Keratinocyte (primary cell): Measurements from ENCODE around the gene TRPM3. TPM values are rescaled to one million over a fixed set of nuclear protein-coding genes. Genes with fewer than 3 reads are reported as not detected.
A peak's percentile ranks its signal among the peaks of the same experiment; 100 is the strongest.

ENCODE experiments used
- DNase-seq: peaks from one replicate; pipeline ENCODE4 v3.0.0-alpha.2; 2011; ENCODE audit warnings: low read depth, missing footprints, low spot score
- FAIRE-seq: peaks from 2 replicates; lab custom pipeline; 2011; peaks lifted over from hg19 to GRCh38; lab: Jason Lieb, UNC
- H2AFZ ChIP-seq: 2 replicates; pipeline ENCODE4 v1.6.0; 2012; ENCODE audit warnings: low read length, control low read depth, inconsistent platforms; ENCODE audit not compliant: control insufficient read depth
- H3K27ac ChIP-seq: 2 replicates; pipeline ENCODE4 v1.5.1; 2011; ENCODE audit warnings: low read length; ENCODE audit not compliant: control insufficient read depth, insufficient read depth
- H3K27me3 ChIP-seq: 3 replicates; pipeline ENCODE4 v1.6.0; 2011; ENCODE audit warnings: low read length; ENCODE audit not compliant: control insufficient read depth, insufficient read depth; ENCODE audit errors: extremely low read depth
- H3K36me3 ChIP-seq, 2 experiments: 2 replicates in 1 of 2; 3 replicates in 1 of 2; pipeline ENCODE4 v1.5.1; 2011; ENCODE audit warnings: low read length in 2 of 2, mild to moderate bottlenecking in 1 of 2; ENCODE audit not compliant: control insufficient read depth in 2 of 2, insufficient read depth in 2 of 2; ENCODE audit errors: extremely low read depth in 1 of 2
- H3K4me1 ChIP-seq: 3 replicates; pipeline ENCODE4 v1.5.1; 2011; ENCODE audit warnings: low read length; ENCODE audit not compliant: control insufficient read depth, insufficient read depth; ENCODE audit errors: extremely low read depth
- H3K4me2 ChIP-seq: 3 replicates; pipeline ENCODE4 v1.6.0; 2011; ENCODE audit warnings: low read depth, low read length; ENCODE audit not compliant: control insufficient read depth, insufficient read depth; ENCODE audit errors: extremely low read depth
- H3K4me3 ChIP-seq, 3 experiments: fragments of 200-600 bp in 1 of 3; sonication (generic) in 1 of 3; 2 replicates in 2 of 3; 3 replicates in 1 of 3; pipeline ENCODE4 v1.5.1; 2011 to 2016; ENCODE audit warnings: low read length in 3 of 3, mild to moderate bottlenecking in 3 of 3, control low read depth in 2 of 3, inconsistent platforms in 1 of 3, low read depth in 1 of 3, mixed read lengths in 1 of 3, mixed run types in 1 of 3, moderate library complexity in 1 of 3; ENCODE audit not compliant: control insufficient read depth in 2 of 3, insufficient read depth in 2 of 3; ENCODE audit errors: extremely low read depth in 1 of 3
- H3K79me2 ChIP-seq: 2 replicates; pipeline ENCODE4 v1.6.0; 2012; ENCODE audit warnings: low read length; ENCODE audit not compliant: control insufficient read depth, insufficient read depth
- H3K9ac ChIP-seq: 3 replicates; pipeline ENCODE4 v1.6.0; 2011; ENCODE audit warnings: low read length; ENCODE audit not compliant: control insufficient read depth, insufficient read depth; ENCODE audit errors: extremely low read depth
- H3K9me1 ChIP-seq: 3 replicates; pipeline ENCODE4 v1.6.0; 2011; ENCODE audit warnings: low read length; ENCODE audit not compliant: control insufficient read depth, insufficient read depth; ENCODE audit errors: extremely low read depth
- H3K9me3 ChIP-seq: 2 replicates; pipeline ENCODE4 v1.5.1; 2012; ENCODE audit warnings: low read depth, low read length; ENCODE audit not compliant: control insufficient read depth
- H4K20me1 ChIP-seq: 3 replicates; pipeline ENCODE4 v1.6.0; 2011; ENCODE audit warnings: low read length; ENCODE audit not compliant: control insufficient read depth, insufficient read depth; ENCODE audit errors: extremely low read depth
- EZH2 ChIP-seq: IDR thresholded peaks from one replicate; pipeline ENCODE4 v1.6.1; 2012; ENCODE audit warnings: inconsistent platforms, mild to moderate bottlenecking, low read length, moderate library complexity
- dilution Hi-C: fragments of 300-500 bp; cut with MboI; formaldehyde crosslinking; loops from one replicate; pipeline ENCODE4 v1.7.0; 2020; ENCODE audit warnings: low sequenced_read_pairs; ENCODE audit not compliant: extremely low pct_ligation_motif_present
- polyA plus RNA-seq, 5 experiments: library from polyadenylated mRNA; depleted of rRNA in 3 of 5; stranded (reverse) in 3 of 5; stranded (forward) in 1 of 5; unstranded in 1 of 5; fragments of >200 nt; gene quantifications; 1 replicate in 1 of 5; 2 replicates in 3 of 5; 3 replicates in 1 of 5; pipeline versions ENCODE4 v1.2.1 to v1.2.3, GENCODE V29; 2011 to 2012; ENCODE audit warnings: missing spikeins in 2 of 5, low read depth in 1 of 5, low replicate concordance in 1 of 5
- TF ChIP-seq, protein P1 (sequence below), 3 experiments: IDR thresholded peaks in 1 of 3; conservative IDR thresholded peaks in 1 of 3; optimal IDR thresholded peaks in 1 of 3; 2 replicates in 2 of 3; 3 replicates in 1 of 3; pipeline versions ENCODE3 to v1.5.1; 2011; ENCODE audit warnings: low read length in 3 of 3, mild to moderate bottlenecking in 3 of 3, moderate library complexity in 2 of 3, control low read depth in 1 of 3, inconsistent platforms in 1 of 3; ENCODE audit not compliant: insufficient read depth in 2 of 3; ENCODE audit errors: extremely low read depth in 1 of 3

The TRPM3 gene
- polyA plus RNA-seq, 1 donor (not counting 4 experiments of a cell fraction or from before 2014, with no cell fraction given) = 0.03 TPM

DNA sequence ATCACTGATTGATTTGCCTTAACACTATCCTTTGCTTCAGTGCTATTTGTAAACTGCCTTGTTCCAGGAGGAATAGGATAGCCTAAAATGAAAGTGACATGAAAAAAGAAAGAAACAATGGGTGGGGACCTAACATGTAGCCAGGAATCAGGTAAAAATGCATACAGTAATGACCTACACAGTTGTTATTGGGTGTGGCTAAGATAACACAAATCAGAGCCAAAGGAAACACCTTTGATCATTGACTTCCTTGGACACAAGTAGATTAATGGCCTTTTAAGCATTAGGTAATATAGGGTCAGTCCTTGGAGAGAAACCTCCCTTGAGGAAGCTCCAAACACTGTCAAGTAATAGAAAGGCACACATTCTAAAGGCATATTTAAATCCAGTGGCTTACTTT is 220.4 kb downstream of the TRPM3 start:
- Histone ChIP-seq H3K4me1 (peaks cover 27% of the 10 kb centered on the region), H3K4me2 (peak overlapping the region; percentile 65), H3K9me1 (no peaks in the 10 kb centered on the region), H3K9me3 (no peaks in the 10 kb centered on the region), H3K27me3 (no peaks in the 10 kb centered on the region), H4K20me1 (no peaks in the 10 kb centered on the region), H3K79me2 (no peaks in the 10 kb centered on the region), H3K27ac (no peak overlapping the region), H3K9ac (no peak overlapping the region), H3K4me3 (no peak overlapping the region), H2AFZ (peak overlapping the region; percentile 60), H3K36me3 (no peaks in the 10 kb centered on the region)
- no peak for TF ChIP-seq EZH2
- TF ChIP-seq, protein P1, sequence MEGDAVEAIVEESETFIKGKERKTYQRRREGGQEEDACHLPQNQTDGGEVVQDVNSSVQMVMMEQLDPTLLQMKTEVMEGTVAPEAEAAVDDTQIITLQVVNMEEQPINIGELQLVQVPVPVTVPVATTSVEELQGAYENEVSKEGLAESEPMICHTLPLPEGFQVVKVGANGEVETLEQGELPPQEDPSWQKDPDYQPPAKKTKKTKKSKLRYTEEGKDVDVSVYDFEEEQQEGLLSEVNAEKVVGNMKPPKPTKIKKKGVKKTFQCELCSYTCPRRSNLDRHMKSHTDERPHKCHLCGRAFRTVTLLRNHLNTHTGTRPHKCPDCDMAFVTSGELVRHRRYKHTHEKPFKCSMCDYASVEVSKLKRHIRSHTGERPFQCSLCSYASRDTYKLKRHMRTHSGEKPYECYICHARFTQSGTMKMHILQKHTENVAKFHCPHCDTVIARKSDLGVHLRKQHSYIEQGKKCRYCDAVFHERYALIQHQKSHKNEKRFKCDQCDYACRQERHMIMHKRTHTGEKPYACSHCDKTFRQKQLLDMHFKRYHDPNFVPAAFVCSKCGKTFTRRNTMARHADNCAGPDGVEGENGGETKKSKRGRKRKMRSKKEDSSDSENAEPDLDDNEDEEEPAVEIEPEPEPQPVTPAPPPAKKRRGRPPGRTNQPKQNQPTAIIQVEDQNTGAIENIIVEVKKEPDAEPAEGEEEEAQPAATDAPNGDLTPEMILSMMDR (optimal IDR thresholded peaks at IDR 0.05 in 1 of 3, IDR thresholded peaks at IDR 0.05 in 1 of 3, conservative IDR thresholded peaks at IDR 0.05 in 1 of 3; ENCODE audit: extremely low read depth in 1 of 3, insufficient read depth in 2 of 3, low read length in 3 of 3) = no peak
- DNase-seq (no peak), FAIRE-seq (no peak)
- dilution Hi-C loops = no loop called here

DNA sequence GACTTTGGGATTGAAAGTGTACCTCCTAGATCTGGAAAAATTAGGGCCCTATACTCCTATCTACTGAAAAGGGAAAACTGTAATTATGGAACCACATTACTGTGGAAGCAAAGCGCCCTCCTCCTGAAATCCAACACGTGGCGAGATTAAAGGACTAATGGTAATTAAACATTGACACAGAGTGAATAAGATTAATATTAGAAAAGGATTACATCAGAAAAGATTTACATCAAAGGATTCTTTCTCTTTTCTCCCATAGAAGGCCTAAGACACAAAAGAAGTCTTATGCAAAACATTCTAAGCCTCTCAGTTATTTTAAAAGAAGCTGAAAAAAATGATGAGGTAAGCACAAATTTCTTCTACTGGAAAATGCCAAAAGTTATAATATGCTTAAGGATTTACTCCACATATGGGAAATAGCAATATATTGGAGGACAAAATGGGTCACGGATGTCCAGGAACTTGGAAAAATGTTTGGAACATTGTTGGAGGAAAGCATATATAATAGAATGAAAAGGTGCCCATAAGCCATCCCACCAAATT is 227.8 kb downstream of the TRPM3 start:
- H3K79me2 ChIP-seq = no peaks in the 10 kb centered on the region
- H3K4me1 ChIP-seq = no peaks in the 10 kb centered on the region
- no peaks in the 10 kb centered on the region for H3K27me3 ChIP-seq
- H3K9ac ChIP-seq = no peak overlapping the region
- dilution Hi-C loops = no loop called here
- no peak overlapping the region for H3K4me2 ChIP-seq
- H3K9me3 ChIP-seq = no peaks in the 10 kb centered on the region
- H4K20me1 ChIP-seq = no peaks in the 10 kb centered on the region
- FAIRE-seq = no peak
- TF ChIP-seq, protein P1 (optimal IDR thresholded peaks at IDR 0.05 in 1 of 3, IDR thresholded peaks at IDR 0.05 in 1 of 3, conservative IDR thresholded peaks at IDR 0.05 in 1 of 3; ENCODE audit: extremely low read depth in 1 of 3, insufficient read depth in 2 of 3, low read length in 3 of 3) = no peak
- no peak for TF ChIP-seq EZH2
- no peak overlapping the region for H2AFZ ChIP-seq
- no peak overlapping the region for H3K27ac ChIP-seq
- no peaks in the 10 kb centered on the region for H3K9me1 ChIP-seq
- H3K36me3 ChIP-seq = no peaks in the 10 kb centered on the region
- no peak overlapping the region for H3K4me3 ChIP-seq
- DNase-seq = no peak
